ENCODE measurements around the gene PLCD3.

DNA sequence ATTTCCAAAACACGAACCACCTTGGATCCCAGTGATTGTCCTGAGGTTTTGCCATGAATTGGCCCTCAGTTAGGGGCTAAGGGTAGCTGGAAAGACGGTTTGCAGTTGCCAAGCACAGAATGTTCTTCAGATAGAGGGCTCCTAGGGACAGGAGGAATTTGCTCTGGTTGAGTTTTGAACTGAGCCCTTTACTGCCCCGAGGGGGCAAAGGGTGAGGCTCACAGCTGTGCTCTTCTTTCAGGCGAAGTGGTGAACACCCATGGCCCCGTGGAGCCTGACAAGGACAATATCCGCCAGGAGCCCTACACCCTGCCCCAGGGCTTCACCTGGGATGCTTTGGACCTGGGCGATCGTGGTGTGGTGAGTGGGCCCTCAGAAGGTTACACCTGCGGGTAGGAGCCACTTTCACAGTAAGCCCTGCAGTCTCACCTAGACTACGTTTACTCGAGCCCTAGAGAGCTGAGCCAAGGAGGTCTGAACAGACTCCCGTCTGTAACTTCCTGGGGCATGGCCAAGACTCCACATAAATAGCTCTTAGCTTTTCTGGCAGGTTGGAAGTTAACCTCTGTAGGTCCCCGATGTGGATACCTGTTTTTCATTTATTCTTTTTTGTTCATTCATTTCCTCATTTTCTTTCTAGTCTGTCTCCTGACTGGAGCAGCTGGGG lies 38.7 kb downstream of the PLCD3 start:
- TF ChIP-seq, protein P1, sequence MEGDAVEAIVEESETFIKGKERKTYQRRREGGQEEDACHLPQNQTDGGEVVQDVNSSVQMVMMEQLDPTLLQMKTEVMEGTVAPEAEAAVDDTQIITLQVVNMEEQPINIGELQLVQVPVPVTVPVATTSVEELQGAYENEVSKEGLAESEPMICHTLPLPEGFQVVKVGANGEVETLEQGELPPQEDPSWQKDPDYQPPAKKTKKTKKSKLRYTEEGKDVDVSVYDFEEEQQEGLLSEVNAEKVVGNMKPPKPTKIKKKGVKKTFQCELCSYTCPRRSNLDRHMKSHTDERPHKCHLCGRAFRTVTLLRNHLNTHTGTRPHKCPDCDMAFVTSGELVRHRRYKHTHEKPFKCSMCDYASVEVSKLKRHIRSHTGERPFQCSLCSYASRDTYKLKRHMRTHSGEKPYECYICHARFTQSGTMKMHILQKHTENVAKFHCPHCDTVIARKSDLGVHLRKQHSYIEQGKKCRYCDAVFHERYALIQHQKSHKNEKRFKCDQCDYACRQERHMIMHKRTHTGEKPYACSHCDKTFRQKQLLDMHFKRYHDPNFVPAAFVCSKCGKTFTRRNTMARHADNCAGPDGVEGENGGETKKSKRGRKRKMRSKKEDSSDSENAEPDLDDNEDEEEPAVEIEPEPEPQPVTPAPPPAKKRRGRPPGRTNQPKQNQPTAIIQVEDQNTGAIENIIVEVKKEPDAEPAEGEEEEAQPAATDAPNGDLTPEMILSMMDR (IDR thresholded peaks at IDR 0.05) = no peak
- no peak for TF ChIP-seq POLR2A (IDR thresholded peaks at IDR 0.05)

All from Peyer's patch (tissue), 4 donors.